K562 (cell line): ENCODE measurements around the gene FARP1.

ENCODE experiments used
- CTBP1 ChIP-seq: fragments of 450-650 bp; IDR thresholded peaks from 2 replicates; pipeline ENCODE4 v1.6.1; 2016; ENCODE audit warnings: borderline replicate concordance
- CTCF ChIP-seq, 3 experiments: IDR thresholded peaks in 2 of 3; conservative IDR thresholded peaks in 1 of 3; 2 replicates each; pipeline ENCODE4 v1.5.1; 2011 to 2012; ENCODE audit warnings: low read length in 3 of 3, mild to moderate bottlenecking in 3 of 3, control low read depth in 2 of 3, improper control_type of control experiment in 1 of 3, inconsistent platforms in 1 of 3, low read depth in 1 of 3, mixed read lengths in 1 of 3, moderate library complexity in 1 of 3; ENCODE audit not compliant: insufficient read depth in 2 of 3
- FOXA1 ChIP-seq: fragments of 450-650 bp; IDR thresholded peaks from 2 replicates; pipeline ENCODE4 v1.6.1; 2016; ENCODE audit warnings: mild to moderate bottlenecking, borderline replicate concordance
- HDAC1 ChIP-seq, 2 experiments: fragments of 450-650 bp; IDR thresholded peaks; 2 replicates each; pipeline ENCODE4 v1.6.1; 2016 to 2017; ENCODE audit warnings: inconsistent platforms in 1 of 2, mild to moderate bottlenecking in 1 of 2, moderate library complexity in 1 of 2
- NCOR1 ChIP-seq: fragments of 450-650 bp; IDR thresholded peaks from 2 replicates; pipeline ENCODE4 v1.6.1; 2016; ENCODE audit warnings: mild to moderate bottlenecking, moderate library complexity
- REST ChIP-seq, 2 experiments: fragments of 450-650 bp; formaldehyde crosslinking in 1 of 2; IDR thresholded peaks; 2 replicates each; pipeline versions ENCODE4 v1.4.0 to v1.6.1; 2014 to 2020; ENCODE audit warnings: mild to moderate bottlenecking in 2 of 2, borderline replicate concordance in 1 of 2, low read depth in 1 of 2
- SMARCC2 ChIP-seq: fragments of 450-650 bp; IDR thresholded peaks from 2 replicates; pipeline ENCODE4 v1.6.1; 2017; ENCODE audit warnings: antibody characterized with exemption, moderate library complexity, mild to moderate bottlenecking, low read depth
- SREBF1 ChIP-seq: fragments of 150-350 bp; IDR thresholded peaks from 2 replicates; pipeline ENCODE4 v1.6.1; 2014; ENCODE audit warnings: antibody characterized with exemption, low read depth, low read length, borderline replicate concordance
- USF2 ChIP-seq: sonication (generic); formaldehyde crosslinking; IDR thresholded peaks from 2 replicates; pipeline ENCODE4 v1.5.0; 2020; ENCODE audit warnings: missing genetic modification reagents
- ZNF699 ChIP-seq: fragments of 250-450 bp; sonication (Bioruptor Pico); IDR thresholded peaks from 2 replicates; pipeline ENCODE4 v1.8.0; 2021; ENCODE audit warnings: mild to moderate bottlenecking, moderate library complexity; ENCODE audit not compliant: insufficient replicate concordance

GRCh38 chr13:98251708-98252107, 108.8 kb downstream of the FARP1 start:
- TF ChIP-seq HDAC1 (IDR thresholded peaks at IDR 0.05) (no peak), REST (IDR thresholded peaks at IDR 0.05; ENCODE audit: borderline replicate concordance) (no peak), REST (CRISPR knock-in tag; IDR thresholded peaks at IDR 0.05; ENCODE audit: low read depth) (no peak), SREBF1 (no peak), CTCF (IDR thresholded peaks at IDR 0.05 in 2 of 3, conservative IDR thresholded peaks at IDR 0.05 in 1 of 3; ENCODE audit: insufficient read depth in 2 of 3, low read depth in 1 of 3, low read length in 3 of 3) (no peak), SMARCC2 (no peak), CTBP1 (no peak), NCOR1 (no peak), ZNF699 (CRISPR knock-in tag) (no peak), USF2 (no peak), FOXA1 (no peak)
